ENCODE results near the gene GNB1L. TPM values are rescaled to one million over a fixed set of nuclear protein-coding genes. Genes with fewer than 3 reads are reported as not detected.

GNB1L gene
- total and polyA plus RNA-seq, 4 donors = 4.5 to 9.3 (median 6.7) TPM

DNA sequence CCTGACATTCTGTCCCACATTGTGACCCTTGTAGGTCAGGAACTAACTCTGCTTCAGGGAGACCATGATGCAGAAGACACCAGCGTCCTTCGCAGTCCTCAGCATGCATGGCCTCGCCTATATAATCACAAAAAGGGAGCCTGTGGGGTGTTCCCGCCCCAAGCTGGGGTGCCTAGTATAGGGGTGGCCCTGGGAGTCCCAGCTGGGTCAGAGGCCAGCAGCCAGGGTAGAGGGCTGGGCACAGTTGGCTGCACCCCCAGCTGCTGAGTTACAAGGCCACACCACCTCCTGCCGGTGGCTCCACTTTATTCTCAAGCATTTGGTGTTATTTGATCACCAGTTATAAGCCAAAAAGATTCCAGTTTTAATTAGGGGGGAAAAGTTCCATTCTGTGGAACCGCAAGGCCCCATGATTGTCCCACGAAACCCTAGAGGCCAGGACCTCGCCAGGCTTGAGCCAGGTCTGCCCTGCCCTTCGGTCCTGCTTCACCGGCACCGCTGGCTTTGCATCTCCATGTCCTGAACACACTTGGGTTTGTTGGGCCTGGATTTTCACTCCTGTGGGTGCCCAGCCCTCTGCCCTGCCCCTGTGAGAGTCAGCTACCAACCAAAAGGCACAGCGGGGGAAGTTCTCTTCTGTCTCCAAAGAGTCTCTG lies 15.0 kb upstream of the GNB1L start:
- DNase-seq (peak in 1 of 3 donors; percentile 6), ATAC-seq (ENCODE audit: insufficient read depth, low FRiP score) (no peak)
- H3K27me3 ChIP-seq (ENCODE audit: control insufficient read depth in 3 of 3, insufficient read depth in 3 of 3, low read length in 2 of 3) = no peaks in the 10 kb centered on the region

DNA sequence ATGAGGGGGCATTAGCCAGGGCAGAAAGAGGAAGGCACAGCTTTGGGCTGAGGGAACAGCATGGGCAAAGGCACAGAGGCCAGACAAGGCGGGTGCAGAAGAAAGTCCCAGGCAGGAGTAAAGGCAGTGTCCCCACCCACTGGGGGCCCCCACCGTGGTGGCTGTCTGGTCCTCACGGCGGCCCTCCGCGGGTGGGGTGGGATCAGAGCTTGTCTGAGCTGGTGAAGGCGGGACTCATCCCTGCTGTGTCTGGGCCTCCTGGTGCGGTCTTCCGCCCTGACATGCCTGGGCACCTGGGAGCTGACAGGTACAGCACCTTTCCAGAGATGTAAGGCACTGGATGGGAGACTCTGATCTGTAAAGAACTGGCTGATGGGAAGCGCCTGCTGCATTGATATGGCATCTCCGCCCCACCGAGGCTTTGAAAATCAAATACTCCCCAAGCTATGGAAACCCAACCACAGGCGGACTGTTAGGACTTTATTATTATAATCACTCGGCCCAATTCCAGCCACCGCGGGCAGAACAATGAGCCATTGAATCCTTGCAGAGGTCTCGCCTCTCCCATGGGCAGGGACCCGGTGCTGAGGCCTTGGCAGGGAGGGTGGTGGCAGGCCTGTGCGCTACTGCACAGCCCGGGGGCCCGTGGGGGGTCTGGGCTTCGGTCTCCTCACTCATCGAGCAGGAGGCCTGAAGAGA lies 14.2 kb upstream of the GNB1L start:
- Histone ChIP-seq H3K4me1 (ENCODE audit: control insufficient read depth in 5 of 5, insufficient read depth in 5 of 5, low read length in 5 of 5) (peaks cover 0 to under 1% (median 0%) of the 10 kb centered on the region in 5 donors), H3K4me3 (no peak overlapping the region), H3K27ac (ENCODE audit: low read depth in 1 of 2, low read length in 1 of 2) (no peak overlapping the region), H3K9me3 (ENCODE audit: control insufficient read depth in 4 of 4, insufficient read depth in 3 of 4, low read length in 3 of 4) (no peaks in the 10 kb centered on the region), H3K27me3 (ENCODE audit: control insufficient read depth in 3 of 3, insufficient read depth in 3 of 3, low read length in 2 of 3) (no peaks in the 10 kb centered on the region), H3K36me3 (ENCODE audit: control insufficient read depth in 4 of 4, insufficient read depth in 4 of 4, low read length in 4 of 4) (no peaks in the 10 kb centered on the region), H3K9ac (ENCODE audit: insufficient read depth in 1 of 2, low read length in 2 of 2) (no peak overlapping the region)
- TF ChIP-seq, protein P1, sequence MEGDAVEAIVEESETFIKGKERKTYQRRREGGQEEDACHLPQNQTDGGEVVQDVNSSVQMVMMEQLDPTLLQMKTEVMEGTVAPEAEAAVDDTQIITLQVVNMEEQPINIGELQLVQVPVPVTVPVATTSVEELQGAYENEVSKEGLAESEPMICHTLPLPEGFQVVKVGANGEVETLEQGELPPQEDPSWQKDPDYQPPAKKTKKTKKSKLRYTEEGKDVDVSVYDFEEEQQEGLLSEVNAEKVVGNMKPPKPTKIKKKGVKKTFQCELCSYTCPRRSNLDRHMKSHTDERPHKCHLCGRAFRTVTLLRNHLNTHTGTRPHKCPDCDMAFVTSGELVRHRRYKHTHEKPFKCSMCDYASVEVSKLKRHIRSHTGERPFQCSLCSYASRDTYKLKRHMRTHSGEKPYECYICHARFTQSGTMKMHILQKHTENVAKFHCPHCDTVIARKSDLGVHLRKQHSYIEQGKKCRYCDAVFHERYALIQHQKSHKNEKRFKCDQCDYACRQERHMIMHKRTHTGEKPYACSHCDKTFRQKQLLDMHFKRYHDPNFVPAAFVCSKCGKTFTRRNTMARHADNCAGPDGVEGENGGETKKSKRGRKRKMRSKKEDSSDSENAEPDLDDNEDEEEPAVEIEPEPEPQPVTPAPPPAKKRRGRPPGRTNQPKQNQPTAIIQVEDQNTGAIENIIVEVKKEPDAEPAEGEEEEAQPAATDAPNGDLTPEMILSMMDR (IDR thresholded peaks at IDR 0.05; ENCODE audit: control extremely low read depth, extremely low read depth) = no peak
- ATAC-seq (ENCODE audit: insufficient read depth, low FRiP score) = no peak
- WGBS, 2 donors = 84 to 94% methylated on average over 20 to 23 of the region's 23 CpGs
- peak in 1 of 3 donors; percentile 11 for DNase-seq

More for the DNA sequence above, 15.0 kb upstream of the GNB1L start:
- H3K36me3 ChIP-seq (ENCODE audit: control insufficient read depth in 4 of 4, insufficient read depth in 4 of 4, low read length in 4 of 4) = no peaks in the 10 kb centered on the region
- H3K4me1 ChIP-seq (ENCODE audit: control insufficient read depth in 5 of 5, insufficient read depth in 5 of 5, low read length in 5 of 5) = peaks cover 0 to 8% (median 0%) of the 10 kb centered on the region in 5 donors
- WGBS, 2 donors = 95 to 96% methylated on average over 12 of the region's 12 CpGs
- H3K4me3 ChIP-seq = no peak overlapping the region
- no peaks in the 10 kb centered on the region for H3K9me3 ChIP-seq (ENCODE audit: control insufficient read depth in 4 of 4, insufficient read depth in 3 of 4, low read length in 3 of 4)
- H3K27ac ChIP-seq (ENCODE audit: low read depth in 1 of 2, low read length in 1 of 2) = no peak overlapping the region
- H3K9ac ChIP-seq (ENCODE audit: insufficient read depth in 1 of 2, low read length in 2 of 2) = no peak overlapping the region
- TF ChIP-seq, protein P1 (IDR thresholded peaks at IDR 0.05; ENCODE audit: control extremely low read depth, extremely low read depth) = no peak

DNA sequence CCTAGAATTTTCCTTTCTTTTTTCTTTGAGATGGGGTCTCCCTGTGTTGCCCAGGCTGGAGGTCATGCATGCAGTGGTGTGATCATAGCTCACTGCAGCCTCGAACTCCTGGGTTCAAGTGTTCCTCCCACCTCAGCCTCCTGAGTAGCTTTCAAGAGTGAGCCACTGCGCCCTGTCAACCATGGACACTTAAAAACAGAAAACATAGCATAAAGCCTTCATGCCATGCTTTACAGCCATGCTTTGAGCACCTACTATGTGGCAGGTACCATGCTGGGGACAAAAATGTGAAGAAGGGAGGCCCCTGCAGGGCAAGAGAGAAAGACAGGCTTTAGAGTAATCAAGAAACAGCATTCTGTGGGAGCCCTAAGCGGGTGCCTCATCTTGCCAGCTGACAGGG lies 13.7 kb upstream of the GNB1L start:
- ATAC-seq (ENCODE audit: insufficient read depth, low FRiP score) (no peak), DNase-seq (no peak)
- Histone ChIP-seq H3K36me3 (ENCODE audit: control insufficient read depth in 4 of 4, insufficient read depth in 4 of 4, low read length in 4 of 4) (no peaks in the 10 kb centered on the region), H3K4me3 (no peak overlapping the region), H3K27ac (ENCODE audit: low read depth in 1 of 2, low read length in 1 of 2) (no peak overlapping the region), H3K9ac (ENCODE audit: insufficient read depth in 1 of 2, low read length in 2 of 2) (no peak overlapping the region), H3K27me3 (ENCODE audit: control insufficient read depth in 3 of 3, insufficient read depth in 3 of 3, low read length in 2 of 3) (no peaks in the 10 kb centered on the region), H3K9me3 (ENCODE audit: control insufficient read depth in 4 of 4, insufficient read depth in 3 of 4, low read length in 3 of 4) (no peaks in the 10 kb centered on the region), H3K4me1 (ENCODE audit: control insufficient read depth in 5 of 5, insufficient read depth in 5 of 5, low read length in 5 of 5) (no peaks in the 10 kb centered on the region)
- WGBS, 2 donors = 90 to 97% methylated on average over 3 of the region's 3 CpGs
- TF ChIP-seq, protein P1 (IDR thresholded peaks at IDR 0.05; ENCODE audit: control extremely low read depth, extremely low read depth) = no peak
